Adrenal gland (tissue), 12 donors: ENCODE data around the gene ATXN7. TPM values are rescaled to one million over a fixed set of nuclear protein-coding genes. Genes with fewer than 3 reads are reported as not detected.
A peak's percentile ranks its signal among the peaks of the same experiment; 100 is the strongest.

Source experiments
- DNase-seq, 7 donors: peaks; one replicate each; pipeline ENCODE4 v3.0.0-alpha.2; 2019 to 2020
- H3K27ac ChIP-seq, 5 donors: fragments of 200-600 bp; sonication (generic) in 4 of 5; 1 replicate in 3 of 5; 2 replicates in 2 of 5; pipeline versions ENCODE4 v1.5.1 to v1.8.0; 2016 to 2020; ENCODE audit warnings: mild to moderate bottlenecking in 1 of 5
- H3K27me3 ChIP-seq: fragments of 200-600 bp; 2 replicates; pipeline ENCODE4 v1.8.0; 2021
- H3K36me3 ChIP-seq, 2 donors: fragments of 200-600 bp; replicated peaks in 1 of 2; 1 replicate in 1 of 2; 2 replicates in 1 of 2; pipeline versions ENCODE4 v1.5.1 to v1.8.0; 2018 to 2022
- H3K4me1 ChIP-seq, 2 donors: fragments of 200-600 bp; replicated peaks in 1 of 2; 1 replicate in 1 of 2; 2 replicates in 1 of 2; pipeline versions ENCODE4 v1.5.1 to v1.8.0; 2018 to 2021
- H3K4me3 ChIP-seq, 4 donors: fragments of 200-600 bp; sonication (generic) in 3 of 4; one replicate each; pipeline ENCODE4 v1.5.1; 2016 to 2018
- H3K9me3 ChIP-seq, 3 donors: fragments of 200-600 bp; sonication (generic) in 1 of 3; replicated peaks in 1 of 3; 1 replicate in 2 of 3; 2 replicates in 1 of 3; pipeline versions ENCODE4 v1.5.1 to v1.8.0; 2016 to 2021
- CTCF ChIP-seq, 6 experiments: fragments of 450-650 bp in 4 of 6; fragments of 200-600 bp in 2 of 6; sonication (generic) in 1 of 6; IDR thresholded peaks; 1 replicate in 5 of 6; 2 replicates in 1 of 6; pipeline versions ENCODE4 v1.5.1 to v1.8.0; 2016 to 2021; ENCODE audit warnings: antibody characterized with exemption in 6 of 6, mild to moderate bottlenecking in 2 of 6, moderate library complexity in 1 of 6
- POLR2A ChIP-seq, 2 donors: fragments of 450-650 bp; IDR thresholded peaks; one replicate each; pipeline ENCODE4 v1.6.1; 2017; ENCODE audit warnings: antibody characterized with exemption in 2 of 2, mild to moderate bottlenecking in 2 of 2, moderate library complexity in 1 of 2
- WGBS, 4 donors: extraction: QIAGEN DNeasy Blood & Tissue Kit in 2 of 4; methylation state at CpG; one replicate each; pipeline versions ENCODE4 v1.1.5 to v1.1.7; 2013 to 2017; 5-methylcytosine and 5-hydroxymethylcytosine counted together
- intact Hi-C, 2 donors: fragments of 100-400 bp; cut with DNase I; formaldehyde crosslinking; loops; one replicate each; pipeline versions ENCODE4 v1.14.1 to v1.15.0; 2022 to 2023
- polyA plus RNA-seq, 3 donors: library from polyadenylated mRNA; stranded (reverse); fragments of 200-250 nt in 2 of 3; fragments of 350-450 nt in 1 of 3; fragmentation: Illumina TruSeq in 1 of 3; extraction: RNeasy Lipid Tissue Mini Kit (QIAGEN cat#74804) in 1 of 3; gene quantifications; one replicate each; pipeline ENCODE4 v1.2.3, GENCODE V29; 2013 to 2014
- total RNA-seq, 9 donors: library from RNA; depleted of rRNA in 4 of 9; stranded (reverse); fragments of >200 nt in 4 of 9; fragments of 120-200 nt in 1 of 9; fragmentation: NEBNext Ultra II Directional in 1 of 9; extraction: Animal tissue kit (Norgen Biotek cat#: 25700) in 1 of 9; gene quantifications; one replicate each; pipeline versions ENCODE4 v1.1.0 to v1.2.4, GENCODE V29; 2013 to 2023
- donor health status: healthy with polysubstance abuse.
- donor health status: Bipolar disorder and iron deficiency.
- donor health status: DM: yes; HTN: yes; CAD: no.
- donor health status: DM: no; HTN: no; CAD: no.
- donor health status: DM: no; HTN: no; CAD: no.
- donor health status: DM: yes; HTN: yes; CAD: no.

ATXN7 gene
- total and polyA plus RNA-seq, 12 donors = 4.1 to 27.3 (median 18.0) TPM

- no peaks in the 10 kb centered on the region for H3K27me3 ChIP-seq
- H3K4me3 ChIP-seq = peak overlapping the region in 3 of 4 donors; percentile 79 to 99 (median 99)
- intact Hi-C loops = no loop called here
- peaks cover 7 to 15% of the 10 kb centered on the region in 2 donors for H3K4me1 ChIP-seq
- DNase-seq = no peak
- H3K27ac ChIP-seq = peak overlapping the region in 2 of 5 donors; percentile 88 to 91
- no peaks in the 10 kb centered on the region for H3K36me3 ChIP-seq
- H3K9me3 ChIP-seq = no peaks in the 10 kb centered on the region
- WGBS, 4 donors = 19 to 25% (median 24%) methylated on average over 5 of the region's 5 CpGs
- no peak for TF ChIP-seq POLR2A (IDR thresholded peaks at IDR 0.05)
- no peak for TF ChIP-seq CTCF (IDR thresholded peaks at IDR 0.05)
Measured at GRCh38 chr3:63862804-63863149, 890 bp upstream of the ATXN7 start.

- intact Hi-C loops = loop anchor here in 1 of 2 donors (2.0 kb wide), 1 partner anchor 45 kb away; no protein-coding TSS in a partner anchor
- Histone ChIP-seq H3K27ac (peak overlapping the region; percentile 26 to 92 (median 86)), H3K9me3 (no peaks in the 10 kb centered on the region), H3K36me3 (no peaks in the 10 kb centered on the region), H3K4me3 (peak overlapping the region; percentile 32 to 99 (median 82)), H3K27me3 (no peaks in the 10 kb centered on the region), H3K4me1 (peaks cover 7 to 15% of the 10 kb centered on the region in 2 donors)
- TF ChIP-seq POLR2A (IDR thresholded peaks at IDR 0.05) (peak in 1 of 2 donors; percentile 13), CTCF (IDR thresholded peaks at IDR 0.05) (peak in 1 of 6 experiments; percentile 3)
- peak; percentile 25 to 67 (median 47) for DNase-seq
- 0 to 1% (median 1%) methylated on average over 17 to 93 of the region's 93 CpGs for WGBS, 4 donors
Measured at GRCh38 chr3:63864008-63864964, 619 bp downstream of the ATXN7 start.

GRCh38 chr3:63864965-63865327 lies 1.3 kb downstream of the ATXN7 start:
- TF ChIP-seq CTCF (IDR thresholded peaks at IDR 0.05) (no peak), POLR2A (IDR thresholded peaks at IDR 0.05) (no peak)
- Histone ChIP-seq H3K4me1 (peaks cover 7 to 15% of the 10 kb centered on the region in 2 donors), H3K4me3 (peak overlapping the region in 2 of 4 donors; percentile 96 to 99), H3K9me3 (no peaks in the 10 kb centered on the region), H3K27ac (peak overlapping the region in 3 of 5 donors; percentile 86 to 92 (median 88)), H3K36me3 (no peaks in the 10 kb centered on the region), H3K27me3 (no peaks in the 10 kb centered on the region)
- 1 to 3% (median 3%) methylated on average over 3 of the region's 3 CpGs for WGBS, 4 donors
- intact Hi-C loops = loop anchor here in 1 of 2 donors (2.0 kb wide), 1 partner anchor 44 kb away; no protein-coding TSS in a partner anchor
- no peak for DNase-seq

GRCh38 chr3:63867225-63867624 lies 3.6 kb downstream of the ATXN7 start:
- 98 to 100% (median 100%) methylated on average over 1 of the region's 1 CpG for WGBS, 4 donors
- intact Hi-C loops = no loop called here
- no peak for DNase-seq

More at GRCh38 chr3:63867225-63867624, 3.6 kb downstream of the ATXN7 start:
- no peak overlapping the region for H3K27ac ChIP-seq
- TF ChIP-seq POLR2A (IDR thresholded peaks at IDR 0.05) (no peak), CTCF (IDR thresholded peaks at IDR 0.05) (no peak)
- H3K27me3 ChIP-seq = no peaks in the 10 kb centered on the region
- no peaks in the 10 kb centered on the region for H3K36me3 ChIP-seq
- H3K9me3 ChIP-seq = no peaks in the 10 kb centered on the region
- H3K4me1 ChIP-seq = peaks cover 7 to 24% of the 10 kb centered on the region in 2 donors
- H3K4me3 ChIP-seq = no peak overlapping the region
